GM21529 (cell line): ENCODE results near the gene IRF5.
"Not testable (repeated sequence)": the region's sequence is repeated elsewhere in the genome, so short reads cannot be mapped to it uniquely, and the experiment has no call there.

Source experiments
- ATAC-seq: cut with Tn5 transposase; IDR thresholded peaks from one replicate; pipeline ENCODE4 v1.9.1; 2021; ENCODE audit not compliant: unreplicated experiment

The IRF5 gene

DNA sequence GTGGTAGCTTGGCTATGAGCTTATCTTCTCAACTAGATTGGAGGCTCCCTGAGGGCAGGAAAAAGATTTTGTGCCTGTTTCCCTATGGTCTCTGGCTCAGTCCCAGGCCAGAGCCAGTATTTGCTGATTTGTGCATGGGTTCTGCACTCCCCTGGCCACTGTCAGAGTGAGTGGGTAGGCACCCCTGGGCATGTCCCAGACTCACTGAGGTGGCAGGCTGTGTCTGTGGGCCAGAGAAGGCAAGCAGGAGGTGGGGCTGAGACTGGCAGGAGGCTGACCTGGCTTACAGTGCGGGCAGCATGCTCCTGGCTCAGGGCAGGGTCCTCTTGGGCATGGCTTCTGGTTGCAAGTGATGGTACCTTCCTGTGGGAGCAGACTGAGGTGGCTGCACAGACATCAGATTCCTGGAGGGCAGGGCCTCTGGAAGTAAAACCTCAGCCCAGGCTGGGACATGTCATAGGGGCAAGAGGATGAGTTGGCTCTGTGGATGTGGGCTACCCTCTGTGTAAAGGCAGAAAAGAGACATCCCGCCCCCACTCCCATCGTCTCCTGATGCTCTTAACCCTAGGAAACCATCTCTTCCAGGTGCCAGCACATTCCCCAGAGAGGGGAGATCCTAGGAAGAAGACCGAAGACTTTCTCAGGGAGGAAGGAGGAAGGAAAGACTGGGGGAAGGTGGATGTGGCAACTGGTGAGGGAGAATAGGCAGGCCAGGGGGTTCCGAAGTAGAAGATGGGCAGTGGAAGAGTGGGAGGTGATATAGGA lies 31.5 kb upstream of the IRF5 start:
- ATAC-seq: no peak

DNA sequence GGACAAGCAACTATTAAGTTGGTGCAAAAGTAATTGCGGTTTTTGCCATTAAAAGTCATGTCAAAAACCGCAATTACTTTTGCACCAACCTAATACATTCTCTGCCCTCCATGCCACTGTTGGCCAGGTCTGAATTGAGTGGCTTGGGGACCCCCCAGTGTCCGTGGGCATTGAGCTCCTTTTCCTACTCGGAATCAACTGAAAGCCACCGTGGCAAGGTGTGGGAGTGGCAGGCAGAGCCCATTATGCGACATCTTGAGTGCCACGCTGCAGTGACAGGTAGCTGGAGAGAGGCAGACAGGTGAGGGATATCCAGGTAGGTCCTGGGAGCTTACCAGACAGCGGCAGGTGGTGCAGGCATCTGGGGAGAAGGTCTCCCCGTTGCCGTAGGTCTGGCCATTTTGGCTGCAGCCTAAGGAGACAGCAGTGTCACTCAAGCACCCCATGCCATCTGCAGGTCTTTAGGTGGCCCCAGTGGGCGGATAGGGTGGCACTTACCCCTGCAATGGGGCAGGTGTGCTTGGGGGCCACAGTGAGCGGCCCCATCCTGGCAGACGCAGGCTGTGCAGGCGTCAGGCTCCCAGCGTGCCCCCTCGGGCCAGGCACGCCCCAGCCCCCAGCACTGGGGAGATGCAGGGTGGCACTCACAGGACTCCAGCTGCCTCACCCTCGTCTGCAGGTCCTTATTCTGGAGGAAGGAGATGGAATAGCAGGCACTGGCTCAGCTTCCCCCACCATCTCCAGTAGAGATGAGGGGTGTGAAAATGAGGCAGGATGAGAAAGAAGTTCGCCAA lies 30.8 kb upstream of the IRF5 start:
- no peak for ATAC-seq

GRCh38 chr7:128908750-128909624 lies 28.7 kb upstream of the IRF5 start:
- no peak for ATAC-seq

DNA sequence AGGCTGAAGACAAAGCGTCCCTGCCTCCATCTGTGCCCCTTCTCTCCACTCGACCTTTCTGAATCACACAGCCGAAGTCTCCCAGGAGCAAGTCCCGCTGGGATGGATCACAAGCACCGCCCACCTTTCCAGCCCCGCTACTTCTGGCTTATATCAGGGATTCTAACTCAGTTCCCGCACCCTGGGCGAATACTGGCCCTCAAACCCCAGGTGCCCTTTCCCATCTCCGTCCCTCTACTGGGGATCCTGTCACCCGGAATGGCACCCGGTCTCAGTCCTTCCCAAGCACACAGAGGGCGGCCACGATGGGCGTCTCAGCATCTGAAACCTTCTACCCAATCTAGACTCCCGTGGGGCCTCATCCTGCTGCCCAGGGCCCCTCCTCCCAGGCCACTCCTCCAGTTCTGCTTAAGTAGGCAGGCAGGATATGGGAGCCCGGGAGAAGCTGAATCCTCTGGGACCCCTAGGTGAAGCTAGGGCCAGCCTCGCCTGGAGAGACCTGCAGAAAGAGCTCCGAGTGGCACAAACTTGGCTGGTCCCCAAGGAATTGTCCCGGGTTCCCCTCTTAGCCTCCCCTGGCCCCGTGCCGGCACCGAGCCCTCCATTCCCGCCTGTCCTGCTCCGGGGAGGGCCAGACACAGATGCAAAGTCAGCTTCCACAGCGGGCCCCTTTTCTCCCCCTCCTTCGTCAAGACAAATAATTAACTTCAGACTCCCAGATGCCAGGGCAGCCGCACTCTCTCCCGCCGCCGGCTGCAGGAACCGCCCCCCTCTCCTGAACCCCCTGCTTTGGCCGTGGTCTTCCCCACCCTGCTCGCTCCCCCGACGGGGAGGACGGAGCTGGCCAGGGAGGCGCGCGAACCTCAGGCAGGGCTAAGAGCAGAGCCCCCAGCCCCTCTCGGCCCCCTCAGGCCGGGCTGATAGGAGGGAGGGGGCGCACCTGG lies 27.8 kb upstream of the IRF5 start:
- ATAC-seq: no peak

DNA sequence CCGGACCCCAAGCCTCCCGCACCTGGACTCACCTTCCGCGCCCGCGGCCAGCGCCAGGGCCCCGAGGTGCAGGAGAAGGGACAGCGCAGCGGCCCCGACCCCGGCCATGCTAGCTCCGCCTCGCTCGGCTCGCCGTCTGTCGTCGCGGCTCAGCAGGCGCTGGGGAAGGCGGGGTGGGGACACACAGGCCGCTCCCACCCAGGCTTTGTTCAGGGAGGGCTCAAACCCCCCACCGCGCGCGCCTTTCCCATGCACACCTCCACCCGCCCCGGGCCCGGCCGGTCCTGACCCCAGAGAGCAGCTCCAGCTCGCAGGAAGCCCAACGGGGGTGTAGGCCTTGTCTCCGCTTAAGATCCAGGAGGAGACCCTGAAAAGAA lies 27.2 kb upstream of the IRF5 start, which contains the start of gene KCP:
Gene KCP, minus strand, starts transcription at position 141 of the 377 bp plus-strand sequence. Its CDS starts 33 bp downstream, at position 108.
- no peak for ATAC-seq

DNA sequence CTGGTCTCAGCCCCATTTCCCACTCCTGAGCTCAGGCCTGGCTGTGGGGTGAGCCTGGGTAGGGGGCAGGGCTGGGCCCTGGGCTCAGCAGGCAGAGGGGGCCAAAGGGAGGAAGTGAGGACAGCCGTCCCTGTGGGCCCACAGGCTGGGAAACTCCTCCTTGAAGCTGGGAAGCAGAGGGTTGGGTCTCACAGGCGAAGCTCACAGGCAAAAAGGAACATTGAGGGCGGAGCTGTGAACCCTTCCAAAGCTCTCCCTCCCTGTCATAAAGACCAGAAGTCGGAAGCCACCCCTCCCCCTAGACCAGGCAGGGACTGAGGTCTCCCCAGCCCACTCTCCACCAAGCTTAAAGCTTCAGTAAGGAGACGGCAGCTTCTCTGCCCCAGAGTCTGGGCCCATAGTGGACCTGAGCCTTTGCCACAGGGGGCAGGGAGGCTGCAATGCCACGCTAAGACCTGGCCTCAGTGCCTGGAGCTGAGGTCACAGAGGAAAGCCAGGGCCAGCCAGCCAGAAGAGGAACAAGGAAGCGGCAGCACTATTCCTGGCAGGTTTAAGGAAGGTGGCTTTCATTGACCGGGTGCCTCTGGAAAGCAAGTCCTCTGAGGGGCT lies 26.2 kb upstream of the IRF5 start:
- no peak for ATAC-seq

GRCh38 chr7:128912281-128912680 lies 25.4 kb upstream of the IRF5 start:
- no peak for ATAC-seq

DNA sequence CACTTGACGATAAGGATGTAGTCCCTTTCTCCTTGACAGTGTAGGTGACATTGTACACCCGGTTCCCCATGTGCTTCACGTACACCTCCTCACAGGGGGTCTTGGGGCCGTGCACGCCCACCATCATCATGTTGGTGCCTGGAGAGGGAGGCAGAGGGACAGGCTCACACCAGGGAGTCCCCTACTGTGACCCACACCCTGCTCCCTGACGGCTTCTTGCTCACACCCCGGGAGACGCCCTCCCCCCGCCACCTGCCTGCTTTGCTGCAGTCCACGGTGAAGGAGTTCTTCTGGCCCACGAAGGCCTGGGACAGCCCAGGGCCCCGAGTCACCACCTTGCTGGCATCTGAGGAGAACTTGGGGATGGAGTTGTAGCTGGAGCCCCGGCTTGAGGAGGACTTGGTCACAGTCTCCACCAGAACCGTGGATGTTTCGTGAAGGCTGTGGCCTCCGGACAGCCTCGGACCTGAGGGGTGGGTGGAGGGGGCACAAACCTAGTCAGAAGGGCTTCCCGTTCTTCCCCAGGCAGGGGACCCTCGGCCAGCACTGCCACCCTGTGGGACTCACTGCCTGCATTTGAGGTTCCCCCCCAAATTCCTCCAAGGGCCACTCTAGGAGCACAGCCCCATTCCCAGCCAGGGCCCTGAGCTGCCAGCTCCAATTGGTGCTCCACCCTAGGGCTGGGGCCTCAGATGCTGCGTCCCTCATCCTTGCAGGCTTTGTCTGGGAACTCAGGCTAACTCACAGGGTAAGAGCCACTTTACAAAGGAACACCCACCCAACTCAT lies 24.8 kb upstream of the IRF5 start:
- ATAC-seq: not testable (repeated sequence)

DNA sequence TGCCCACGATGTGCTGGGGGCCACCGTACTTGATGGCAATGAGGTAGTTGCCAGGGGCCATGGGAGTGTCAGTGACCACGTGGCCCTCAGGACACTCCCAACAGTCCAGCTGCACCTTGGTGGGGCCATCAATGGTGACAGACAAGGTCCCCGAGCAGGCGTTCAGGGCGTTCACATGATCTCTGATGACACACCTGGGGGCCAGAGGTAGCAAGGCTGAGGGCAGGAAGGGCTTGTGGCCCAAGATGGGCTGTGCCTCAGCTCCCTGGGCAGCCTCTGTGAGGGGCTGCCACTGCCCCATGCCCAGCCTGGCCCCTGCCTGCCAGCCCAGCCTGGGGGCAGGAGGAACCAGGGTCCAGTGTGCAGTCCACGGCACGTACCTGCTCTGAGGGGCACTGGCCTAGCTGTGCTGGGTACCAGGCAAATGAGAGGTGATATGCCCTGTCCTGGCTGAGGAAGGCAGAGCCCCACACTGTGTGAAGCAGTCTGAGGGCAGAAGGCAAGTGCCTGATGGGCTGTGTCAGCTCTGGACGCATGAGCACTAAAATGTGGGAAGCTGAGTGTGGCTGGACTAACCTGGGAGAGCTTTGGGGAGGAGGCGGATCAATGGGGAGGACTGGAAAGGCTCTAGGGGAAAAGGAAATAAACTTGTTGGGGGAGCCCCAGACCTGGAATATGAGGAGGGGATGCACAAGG lies 23.7 kb upstream of the IRF5 start:
- ATAC-seq: no peak

- peak; percentile 64 for ATAC-seq
Observed at GRCh38 chr7:128914566-128915151, 23.1 kb upstream of the IRF5 start.

- peak; percentile 26 for ATAC-seq
Observed at GRCh38 chr7:128915271-128915819, 22.4 kb upstream of the IRF5 start.

GRCh38 chr7:128915841-128916642 lies 21.7 kb upstream of the IRF5 start:
- ATAC-seq: no peak

GRCh38 chr7:128916643-128916915 lies 21.1 kb upstream of the IRF5 start:
- ATAC-seq: no peak

DNA sequence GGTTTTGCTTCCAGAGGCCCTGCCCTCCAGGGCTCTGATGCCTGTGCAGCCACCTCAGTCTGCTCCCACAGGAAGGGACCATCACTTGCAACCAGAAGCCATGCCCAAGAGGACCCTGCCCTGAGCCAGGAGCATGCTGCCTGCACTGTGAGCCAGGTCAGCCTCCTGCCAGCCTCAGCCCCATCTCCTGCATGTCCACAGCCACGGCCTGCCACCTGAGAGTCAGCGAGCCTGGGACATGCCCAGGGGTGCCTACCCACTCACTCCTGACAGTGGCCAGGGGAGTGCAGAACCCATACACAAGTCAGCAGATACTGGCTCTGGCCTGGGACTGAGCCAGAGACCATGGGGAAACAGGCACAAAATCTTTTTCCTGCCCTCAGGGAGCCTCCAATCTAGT lies 20.6 kb upstream of the IRF5 start:
- ATAC-seq: no peak

- ATAC-seq: no peak
Observed at GRCh38 chr7:128918016-128918665, 19.6 kb upstream of the IRF5 start.

- no peak for ATAC-seq
Observed at GRCh38 chr7:128919241-128919640, 18.5 kb upstream of the IRF5 start.
